HL-60 (cell line): ENCODE measurements around the gene GRAMD2A.

ENCODE experiments used
- GABPA ChIP-seq: IDR thresholded peaks from 2 replicates; pipeline ENCODE4 v1.6.1; 2012; ENCODE audit warnings: low read depth
- TF ChIP-seq, protein P1 (sequence below): IDR thresholded peaks from one replicate; pipeline ENCODE4 v1.5.1; 2011; ENCODE audit warnings: low read length, control low read depth, inconsistent platforms; ENCODE audit not compliant: insufficient read depth

DNA sequence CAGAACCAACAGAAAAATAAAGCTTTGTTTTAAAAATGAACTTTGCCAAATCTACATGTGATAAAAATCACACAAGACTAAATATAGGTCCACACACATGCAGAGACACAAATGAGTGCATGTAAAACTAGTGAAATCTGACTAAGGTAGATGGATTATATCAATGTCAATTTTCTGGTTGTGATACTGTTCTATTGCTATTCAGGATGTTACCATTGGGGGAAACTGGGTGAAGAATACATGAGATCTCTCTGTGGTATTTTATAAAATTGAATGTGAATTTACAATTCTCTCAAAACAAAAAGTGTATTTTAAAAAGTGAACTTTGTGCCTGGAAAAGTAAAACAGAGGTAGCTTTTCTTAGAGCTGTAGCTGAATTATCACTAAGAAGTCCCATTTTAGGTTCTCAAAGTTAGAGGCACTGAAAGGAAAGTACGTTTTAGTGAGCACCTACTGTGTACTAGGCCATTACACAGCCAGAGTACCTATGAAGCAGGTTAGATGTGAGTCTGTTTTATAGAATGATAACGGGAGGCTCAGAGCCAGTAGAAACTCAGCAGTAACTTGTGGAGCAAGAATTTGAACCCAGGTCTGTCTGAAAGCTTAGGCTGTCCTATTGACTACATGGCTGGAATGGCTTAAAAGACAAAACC is 8.2 kb downstream of the GRAMD2A start:
- TF ChIP-seq, protein P1, sequence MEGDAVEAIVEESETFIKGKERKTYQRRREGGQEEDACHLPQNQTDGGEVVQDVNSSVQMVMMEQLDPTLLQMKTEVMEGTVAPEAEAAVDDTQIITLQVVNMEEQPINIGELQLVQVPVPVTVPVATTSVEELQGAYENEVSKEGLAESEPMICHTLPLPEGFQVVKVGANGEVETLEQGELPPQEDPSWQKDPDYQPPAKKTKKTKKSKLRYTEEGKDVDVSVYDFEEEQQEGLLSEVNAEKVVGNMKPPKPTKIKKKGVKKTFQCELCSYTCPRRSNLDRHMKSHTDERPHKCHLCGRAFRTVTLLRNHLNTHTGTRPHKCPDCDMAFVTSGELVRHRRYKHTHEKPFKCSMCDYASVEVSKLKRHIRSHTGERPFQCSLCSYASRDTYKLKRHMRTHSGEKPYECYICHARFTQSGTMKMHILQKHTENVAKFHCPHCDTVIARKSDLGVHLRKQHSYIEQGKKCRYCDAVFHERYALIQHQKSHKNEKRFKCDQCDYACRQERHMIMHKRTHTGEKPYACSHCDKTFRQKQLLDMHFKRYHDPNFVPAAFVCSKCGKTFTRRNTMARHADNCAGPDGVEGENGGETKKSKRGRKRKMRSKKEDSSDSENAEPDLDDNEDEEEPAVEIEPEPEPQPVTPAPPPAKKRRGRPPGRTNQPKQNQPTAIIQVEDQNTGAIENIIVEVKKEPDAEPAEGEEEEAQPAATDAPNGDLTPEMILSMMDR, result no peak
- TF ChIP-seq GABPA, result no peak
